Measurements from ENCODE around the gene TBX1.

TBX1 gene

GRCh38 chr22:19737846-19738663 lies 22.5 kb upstream of the TBX1 start:
- no peak for DNase-seq (ENCODE audit: low read depth in 3 of 3)

GRCh38 chr22:19738664-19739447 lies 21.7 kb upstream of the TBX1 start:
- DNase-seq (ENCODE audit: low read depth in 3 of 3): no peak

DNA sequence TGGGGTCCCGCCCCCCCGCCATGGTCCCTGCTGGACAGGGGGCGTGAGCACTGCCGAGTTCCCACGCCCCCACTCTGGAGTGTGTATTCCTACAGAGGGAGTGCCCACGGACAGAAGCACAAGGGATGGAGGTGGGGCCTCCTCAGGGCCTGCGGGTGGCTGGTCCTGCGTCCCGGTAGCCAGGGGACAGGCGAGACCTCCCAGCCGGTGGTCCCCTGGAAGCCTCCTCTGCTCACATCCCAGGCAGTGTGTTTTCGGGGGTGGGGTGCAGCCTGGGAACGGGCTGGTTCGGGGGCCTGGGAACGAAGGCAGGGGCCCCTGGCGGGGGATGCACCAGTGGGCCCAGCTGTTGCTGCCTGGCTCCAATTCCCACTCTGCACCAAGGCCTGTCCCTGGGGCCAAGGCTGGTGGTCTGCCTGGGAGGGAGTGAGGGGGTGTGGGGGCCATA lies 21.1 kb upstream of the TBX1 start:
- no peak for DNase-seq (ENCODE audit: low read depth in 3 of 3)

DNA sequence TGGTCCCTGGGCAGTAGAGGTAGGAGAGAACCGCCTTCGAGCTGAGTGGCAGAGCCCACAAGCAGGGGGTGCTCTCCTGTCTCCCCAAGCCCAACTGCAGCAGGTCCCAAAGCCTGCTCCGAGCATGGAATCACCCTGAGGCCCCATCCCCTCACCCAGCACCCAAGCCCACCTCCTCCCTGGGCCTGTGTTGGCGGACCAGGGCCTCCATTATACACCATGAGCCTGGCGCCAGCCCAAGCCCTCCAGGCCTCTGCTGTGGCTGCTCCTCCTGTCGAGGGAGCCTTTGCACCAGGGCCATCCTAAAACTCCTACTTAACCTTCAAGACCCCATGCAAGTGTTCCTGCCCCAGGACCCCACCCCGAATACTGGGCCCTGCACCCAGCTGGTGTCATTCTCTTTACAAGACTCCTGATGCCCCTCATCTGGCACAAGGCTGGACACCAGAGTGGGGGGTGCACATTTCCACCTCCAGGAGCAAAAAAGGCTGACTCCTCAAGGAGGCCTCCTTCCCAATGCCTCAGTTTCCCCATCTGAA lies 20.6 kb upstream of the TBX1 start:
- DNase-seq (ENCODE audit: low read depth in 3 of 3): no peak

- DNase-seq (ENCODE audit: low read depth in 3 of 3): no peak
These were observed 20.0 kb upstream of the TBX1 start for GRCh38 chr22:19740586-19740985.

DNA sequence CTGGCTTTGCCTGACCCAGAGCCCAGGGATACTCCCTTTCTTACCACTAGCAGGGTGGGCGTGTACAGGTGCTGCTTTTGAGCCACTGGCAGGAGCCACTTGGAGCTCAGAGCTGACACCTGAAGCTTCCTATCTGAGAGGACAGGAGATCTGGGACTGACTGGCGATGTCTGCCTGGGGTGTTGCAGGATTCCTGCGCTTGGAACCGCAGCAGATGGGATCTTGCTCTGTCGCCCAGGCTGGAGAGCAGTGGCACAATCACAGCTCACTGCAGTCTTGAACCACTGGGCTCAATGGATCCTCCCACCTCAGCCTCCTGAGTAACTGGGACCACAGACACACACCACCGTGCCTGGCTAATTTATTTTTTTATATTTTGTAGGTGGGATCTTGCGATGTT lies 19.5 kb upstream of the TBX1 start:
- no peak for DNase-seq (ENCODE audit: low read depth in 3 of 3)

DNA sequence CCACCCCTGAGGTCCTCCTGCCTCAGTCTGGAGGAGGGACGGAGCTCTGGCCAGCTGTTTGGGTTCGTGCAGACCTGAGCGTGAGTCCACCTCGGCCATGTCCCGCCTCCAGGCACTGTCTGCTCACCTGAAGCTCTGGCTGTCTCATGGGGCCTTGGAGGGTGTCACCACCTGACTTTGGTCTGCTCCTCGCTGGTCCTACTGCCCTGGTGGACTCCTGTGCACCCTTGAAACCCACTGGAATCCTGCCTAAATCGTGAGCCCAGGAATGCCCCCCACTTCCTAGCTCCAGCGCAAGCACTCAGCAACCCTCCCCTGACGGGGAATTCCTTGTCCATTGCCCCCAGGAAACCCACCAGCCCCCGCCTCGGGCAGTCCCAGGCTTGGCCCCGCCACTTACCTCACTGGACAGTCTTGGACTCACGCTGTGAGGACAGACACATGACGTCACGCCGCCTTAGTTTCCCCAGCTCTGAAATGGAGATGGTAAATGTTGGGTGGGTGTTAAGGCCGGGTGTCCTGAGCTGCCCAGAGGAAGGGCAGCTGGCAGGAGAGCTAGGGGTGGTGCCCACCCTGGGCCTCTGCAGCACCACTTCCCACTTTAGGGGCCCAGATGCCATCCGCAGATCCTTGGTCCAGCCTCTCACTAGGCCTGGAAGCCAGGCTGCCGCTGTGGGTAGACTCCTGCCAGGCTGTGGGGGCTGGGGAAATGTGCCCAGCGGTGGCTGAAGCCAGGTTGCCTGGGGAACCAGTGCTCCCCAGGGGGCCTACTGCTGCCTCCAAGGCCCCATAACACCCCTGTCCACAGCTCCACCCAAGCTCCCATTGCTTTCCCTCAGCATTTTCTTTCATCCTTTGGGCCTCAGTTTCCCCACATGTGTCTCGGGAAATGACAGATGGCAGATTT lies 18.2 kb upstream of the TBX1 start:
- DNase-seq (ENCODE audit: low read depth in 3 of 3): no peak

- DNase-seq (ENCODE audit: low read depth in 3 of 3): no peak
These were observed 17.5 kb upstream of the TBX1 start for GRCh38 chr22:19743081-19743480.

DNA sequence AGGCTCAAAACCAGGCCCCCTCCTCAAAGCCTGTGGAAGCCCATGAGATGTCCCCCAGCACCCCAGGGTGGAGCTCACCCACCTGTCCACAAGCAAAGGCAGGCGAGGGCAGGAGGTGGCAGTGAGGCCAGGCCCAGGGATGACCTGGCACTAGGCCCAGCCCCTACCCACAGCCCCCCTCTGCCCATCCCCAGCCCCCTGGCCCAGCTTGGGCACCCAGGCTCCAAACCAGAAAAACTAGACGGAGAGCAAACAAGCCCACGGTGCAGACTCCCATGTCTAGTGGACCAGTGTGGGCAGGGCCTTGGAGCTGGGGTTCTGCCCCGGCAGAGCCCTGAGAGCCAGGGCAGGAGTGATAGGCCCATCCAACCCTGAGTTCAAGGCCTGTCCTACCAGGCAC lies 16.9 kb upstream of the TBX1 start:
- DNase-seq (ENCODE audit: low read depth in 3 of 3): no peak

DNA sequence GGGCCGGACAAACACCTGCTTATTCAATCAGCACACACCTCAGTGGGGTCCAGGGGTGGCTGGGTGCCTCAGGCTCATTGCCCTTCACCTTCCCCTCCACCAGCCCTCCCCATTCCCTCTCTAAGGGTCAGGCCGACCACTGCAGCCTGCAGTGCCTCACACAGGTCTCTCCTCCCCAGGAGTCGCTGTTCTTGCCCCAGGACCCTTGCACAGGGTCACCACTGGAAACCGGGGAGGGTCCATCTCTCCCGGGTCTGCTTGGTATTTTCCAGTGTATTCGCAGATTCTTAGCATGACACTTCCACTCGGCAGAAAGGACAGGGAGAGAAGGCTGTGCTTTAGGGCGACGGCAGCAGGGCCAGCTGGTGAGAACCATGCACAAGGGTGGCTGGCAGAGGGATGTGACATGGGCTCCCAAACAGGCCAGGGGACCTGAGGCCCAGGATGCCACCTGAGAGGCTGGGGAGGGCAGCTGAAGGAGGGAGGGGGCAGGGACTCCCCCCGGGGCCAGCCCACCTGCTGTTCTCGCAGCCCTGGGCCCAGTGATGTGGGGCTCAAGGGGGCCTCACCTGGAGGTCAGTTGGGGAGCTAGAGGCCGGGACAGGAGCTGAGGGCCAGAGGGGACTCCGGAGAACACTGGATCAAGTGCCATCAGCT lies 16.1 kb upstream of the TBX1 start:
- DNase-seq (ENCODE audit: low read depth in 3 of 3): no peak

DNA sequence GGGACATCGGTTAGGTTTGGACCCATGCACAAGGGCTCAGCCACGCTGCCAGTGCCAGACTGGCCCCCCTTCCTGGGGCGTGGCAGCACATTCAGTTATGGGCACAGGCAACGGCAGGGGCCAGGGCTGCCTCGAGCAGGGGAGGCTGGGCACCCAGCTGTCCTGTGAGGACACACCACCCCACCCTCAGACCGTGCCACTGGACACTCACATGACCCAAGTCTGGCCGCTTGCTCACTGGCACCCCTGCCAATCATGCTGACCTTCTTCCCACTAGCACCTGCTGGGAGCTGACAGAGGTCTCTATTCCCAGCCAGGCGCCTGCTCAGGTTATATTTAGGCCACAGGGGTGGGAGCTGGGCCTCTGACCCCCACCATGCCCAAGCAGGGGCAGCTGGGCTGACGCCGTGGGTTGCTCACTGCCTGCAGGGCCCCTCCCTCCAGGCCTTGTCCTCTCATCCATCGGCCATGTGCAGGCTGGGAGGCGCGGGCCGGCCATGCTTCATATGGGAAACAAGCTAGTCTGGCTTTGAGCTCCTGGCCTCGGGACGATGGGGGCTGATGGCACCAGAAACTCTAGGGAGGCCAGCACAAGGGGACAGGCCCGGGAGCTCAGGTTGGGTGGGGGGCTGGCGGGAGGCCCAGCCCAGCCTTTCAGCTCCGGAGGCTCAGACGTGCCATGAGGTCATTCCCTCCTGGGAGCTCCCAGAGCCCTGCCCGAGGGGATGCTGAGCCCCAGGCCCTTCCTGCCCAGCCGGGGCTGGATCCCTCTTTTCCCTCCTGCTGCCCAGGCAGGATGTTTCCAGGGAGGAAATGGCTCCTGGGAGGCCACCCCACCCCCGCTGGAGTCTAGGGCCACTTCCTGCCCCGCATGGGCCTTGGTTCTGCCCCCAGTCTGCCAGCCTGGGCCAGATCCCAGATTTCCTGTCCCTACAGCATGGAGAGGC lies 15.2 kb upstream of the TBX1 start:
- no peak for DNase-seq (ENCODE audit: low read depth in 3 of 3)

- DNase-seq (ENCODE audit: low read depth in 3 of 3): no peak
These were observed 13.9 kb upstream of the TBX1 start for GRCh38 chr22:19746726-19747125.

DNA sequence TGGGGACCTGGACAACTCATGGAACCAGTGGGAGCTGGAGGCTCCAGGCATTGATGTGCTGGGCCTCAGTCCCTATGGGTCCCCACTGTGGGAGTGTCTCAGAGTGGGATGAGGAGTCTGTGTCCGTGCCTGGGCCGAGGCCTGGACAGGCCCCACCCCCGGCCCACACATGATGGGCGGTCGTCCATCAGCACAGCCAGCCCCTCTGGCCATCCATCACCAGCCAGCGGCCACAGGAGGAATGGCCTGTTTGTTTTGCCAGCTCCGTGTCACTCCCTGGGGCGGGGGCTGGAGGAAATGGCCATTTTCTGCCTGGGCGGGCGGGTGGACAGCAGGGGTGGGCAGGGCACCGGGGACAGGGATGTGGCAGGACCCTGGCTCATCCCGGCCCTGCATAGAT lies 13.0 kb upstream of the TBX1 start:
- no peak for DNase-seq (ENCODE audit: low read depth in 3 of 3)

DNA sequence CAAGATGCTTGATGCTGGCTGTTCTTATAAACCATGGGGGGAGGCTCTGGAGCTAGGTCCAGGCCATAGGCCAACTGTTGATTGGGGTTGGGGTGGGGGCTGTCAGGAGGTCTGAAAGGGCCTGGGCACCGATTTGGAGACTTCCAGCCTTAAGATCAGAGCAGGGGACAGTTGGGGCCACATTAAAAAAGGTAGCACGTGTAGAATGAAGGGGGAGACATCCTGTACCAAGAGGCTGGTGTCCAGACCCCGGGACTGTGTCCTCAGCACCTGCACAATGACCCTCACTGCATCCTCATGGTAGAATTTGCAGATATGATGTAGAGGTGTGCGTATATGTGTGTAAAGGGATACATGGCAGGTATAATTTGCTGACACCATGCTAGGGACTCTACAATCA lies 12.4 kb upstream of the TBX1 start:
- DNase-seq (ENCODE audit: low read depth in 3 of 3): no peak

GRCh38 chr22:19748991-19749664 lies 11.4 kb upstream of the TBX1 start:
- no peak for DNase-seq (ENCODE audit: low read depth in 3 of 3)

DNA sequence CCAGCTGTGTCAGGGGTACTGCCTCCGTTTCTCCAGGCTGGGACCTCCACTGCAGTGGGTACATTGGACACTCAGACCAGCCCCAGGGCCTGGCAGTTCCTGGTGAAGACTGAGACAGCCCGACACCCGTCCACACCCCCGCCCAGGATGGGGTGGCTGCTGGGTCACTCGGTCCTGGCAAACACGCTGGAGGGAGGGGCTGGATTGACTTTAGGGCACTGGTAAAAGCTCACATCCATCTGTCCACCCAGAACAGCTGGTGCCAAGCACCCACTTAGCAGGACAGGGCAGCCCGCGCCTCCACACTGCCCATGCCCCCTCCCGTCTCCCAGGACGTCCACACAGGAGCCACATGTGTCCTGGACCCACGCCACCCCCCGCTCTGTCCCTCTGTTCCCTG lies 10.7 kb upstream of the TBX1 start:
- DNase-seq (ENCODE audit: low read depth in 3 of 3): no peak

GRCh38 chr22:19750507-19751490 lies 9.8 kb upstream of the TBX1 start:
- DNase-seq (ENCODE audit: low read depth in 3 of 3): no peak

- DNase-seq (ENCODE audit: low read depth in 3 of 3): no peak
These were observed 8.9 kb upstream of the TBX1 start for GRCh38 chr22:19751497-19752245.
